WI38 (cell line): Measurements from ENCODE around the gene POLR3K.
"Not testable (repeated sequence)": the region's sequence is repeated elsewhere in the genome, so short reads cannot be mapped to it uniquely, and the experiment has no call there.

ENCODE experiments used
- H3K4me3 ChIP-seq: 2 replicates; pipeline ENCODE4 v1.5.1; 2011; ENCODE audit warnings: low read depth, mild to moderate bottlenecking, control low read depth, low read length
- TF ChIP-seq, protein P1 (sequence below): IDR thresholded peaks from 2 replicates; pipeline ENCODE4 v1.5.1; 2012; ENCODE audit warnings: low read depth, mild to moderate bottlenecking, control low read depth, low read length

Gene POLR3K

GRCh38 chr16:57711-58110, 4.3 kb upstream of the POLR3K start:
- TF ChIP-seq, protein P1, sequence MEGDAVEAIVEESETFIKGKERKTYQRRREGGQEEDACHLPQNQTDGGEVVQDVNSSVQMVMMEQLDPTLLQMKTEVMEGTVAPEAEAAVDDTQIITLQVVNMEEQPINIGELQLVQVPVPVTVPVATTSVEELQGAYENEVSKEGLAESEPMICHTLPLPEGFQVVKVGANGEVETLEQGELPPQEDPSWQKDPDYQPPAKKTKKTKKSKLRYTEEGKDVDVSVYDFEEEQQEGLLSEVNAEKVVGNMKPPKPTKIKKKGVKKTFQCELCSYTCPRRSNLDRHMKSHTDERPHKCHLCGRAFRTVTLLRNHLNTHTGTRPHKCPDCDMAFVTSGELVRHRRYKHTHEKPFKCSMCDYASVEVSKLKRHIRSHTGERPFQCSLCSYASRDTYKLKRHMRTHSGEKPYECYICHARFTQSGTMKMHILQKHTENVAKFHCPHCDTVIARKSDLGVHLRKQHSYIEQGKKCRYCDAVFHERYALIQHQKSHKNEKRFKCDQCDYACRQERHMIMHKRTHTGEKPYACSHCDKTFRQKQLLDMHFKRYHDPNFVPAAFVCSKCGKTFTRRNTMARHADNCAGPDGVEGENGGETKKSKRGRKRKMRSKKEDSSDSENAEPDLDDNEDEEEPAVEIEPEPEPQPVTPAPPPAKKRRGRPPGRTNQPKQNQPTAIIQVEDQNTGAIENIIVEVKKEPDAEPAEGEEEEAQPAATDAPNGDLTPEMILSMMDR: no peak

DNA sequence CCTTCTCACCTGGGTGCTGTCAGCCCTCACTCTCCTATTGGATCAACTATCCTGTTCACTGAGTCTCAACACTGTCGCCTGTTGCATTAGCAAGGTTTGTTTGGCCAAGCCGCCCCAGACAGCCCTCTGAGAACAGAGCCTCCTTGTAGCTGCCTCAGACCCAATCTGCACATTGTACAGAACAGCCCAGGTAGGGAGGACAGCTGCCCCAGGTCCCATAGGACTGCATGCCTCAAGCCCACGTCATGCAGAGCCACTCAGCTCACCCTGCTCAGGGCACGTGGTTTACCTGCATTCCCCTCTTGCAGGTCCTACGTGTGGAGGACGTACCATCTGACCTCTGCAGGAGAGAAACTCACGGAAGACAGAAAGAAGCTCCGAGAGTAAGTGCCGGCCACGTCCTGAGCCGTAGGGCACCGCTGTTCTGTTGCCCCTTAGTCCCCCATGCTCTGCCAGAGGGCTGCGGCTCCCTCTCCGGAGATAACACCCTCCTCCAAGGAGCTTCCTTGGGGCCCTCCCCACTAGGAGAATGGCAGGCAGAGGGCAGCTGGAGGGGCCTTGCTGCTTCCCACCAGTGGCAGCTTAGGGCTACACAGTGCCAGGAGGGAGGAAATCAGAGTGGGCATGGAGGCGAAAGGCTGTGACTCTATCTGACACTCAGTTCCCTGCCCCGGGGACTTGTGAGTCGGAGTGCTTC, 3.0 kb upstream of the POLR3K start:
- TF ChIP-seq, protein P1: no peak
- H3K4me3 ChIP-seq: no peak overlapping the region

More at GRCh38 chr16:57711-58110, 4.3 kb upstream of the POLR3K start:
- H3K4me3 ChIP-seq: no peak overlapping the region

GRCh38 chr16:55571-56136, 2.2 kb upstream of the POLR3K start:
- TF ChIP-seq, protein P1: no peak
- H3K4me3 ChIP-seq: no peak overlapping the region

GRCh38 chr16:54237-54581, 801 bp upstream of the POLR3K start:
- H3K4me3 ChIP-seq: peak overlapping the region; percentile 79
- TF ChIP-seq, protein P1: no peak

DNA sequence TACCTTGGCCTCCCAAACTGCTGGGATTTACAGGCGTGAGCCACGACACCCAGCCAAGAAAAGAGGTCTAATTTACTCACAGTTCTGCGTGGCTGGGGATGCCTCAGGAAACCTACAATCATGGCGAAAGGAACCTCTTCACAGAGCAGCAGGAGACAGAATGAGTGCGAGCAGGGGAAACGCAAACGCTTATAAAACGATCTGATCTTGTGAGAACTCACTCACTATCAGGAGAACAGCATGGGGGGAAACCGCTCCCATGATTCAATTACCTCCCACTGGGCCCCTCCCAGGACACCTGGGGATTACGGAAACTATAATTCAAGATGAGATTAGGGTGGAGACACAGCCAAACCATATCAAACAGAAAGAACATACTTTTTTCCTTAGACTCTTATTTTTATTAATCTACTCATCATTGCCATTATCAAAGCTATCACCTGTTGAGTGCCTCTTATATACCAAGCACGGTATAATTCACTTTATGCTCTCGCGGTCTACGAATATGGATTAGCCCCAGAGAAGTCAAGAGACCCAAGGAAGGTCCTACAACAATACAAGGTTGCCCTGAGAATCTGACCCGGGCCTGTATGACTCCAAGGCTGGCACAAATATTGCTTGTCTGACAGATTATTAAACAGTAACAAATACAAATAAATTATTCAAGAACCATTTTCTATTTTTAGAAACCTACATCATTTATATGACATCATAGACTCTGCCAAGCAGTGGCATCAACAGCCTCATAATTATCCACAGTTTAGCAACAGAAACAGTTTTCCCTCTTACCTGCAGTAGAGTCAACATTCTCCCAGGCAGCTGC, 2.4 kb downstream of the POLR3K start:
- H3K4me3 ChIP-seq: no peak overlapping the region
- TF ChIP-seq, protein P1: no peak

DNA sequence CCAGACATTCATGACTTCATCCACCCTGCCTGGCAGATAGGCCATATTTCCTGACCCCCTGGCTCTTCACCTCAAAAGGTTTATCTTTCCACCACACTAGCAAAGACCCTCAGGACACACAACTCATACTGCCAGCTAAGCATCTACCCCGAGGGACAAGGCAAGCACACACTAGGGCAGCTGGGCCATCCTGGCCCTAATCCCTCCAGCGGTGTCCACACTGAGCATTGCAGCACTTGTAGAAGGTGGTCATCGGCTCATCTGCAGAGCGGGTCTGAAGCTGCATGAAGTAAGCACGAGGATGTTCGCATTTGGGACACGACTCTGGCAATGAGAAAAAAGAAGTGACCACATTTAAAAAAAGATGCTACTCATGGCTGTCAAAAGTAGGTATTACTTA, 6.2 kb downstream of the POLR3K start:
- TF ChIP-seq, protein P1: no peak

GRCh38 chr16:46510-46909, 6.9 kb downstream of the POLR3K start:
- H3K4me3 ChIP-seq: not testable (repeated sequence)

More for the DNA sequence above, 6.2 kb downstream of the POLR3K start:
- H3K4me3 ChIP-seq: no peak overlapping the region
